Activated CD8-positive, alpha-beta memory T cell treated with anti-CD3 and anti-CD28 coated beads for 1 hour (primary cell): ENCODE measurements around the gene DNAJC3.
"Not testable (repeated sequence)": the region's sequence is repeated elsewhere in the genome, so short reads cannot be mapped to it uniquely, and the experiment has no call there.

Source experiments
- DNase-seq, 2 donors: peaks; one replicate each; pipeline ENCODE4 v3.0.0-alpha.2; 2020; ENCODE audit warnings: low read depth in 1 of 2; ENCODE audit errors: extremely low read depth in 1 of 2

DNAJC3 gene

DNA sequence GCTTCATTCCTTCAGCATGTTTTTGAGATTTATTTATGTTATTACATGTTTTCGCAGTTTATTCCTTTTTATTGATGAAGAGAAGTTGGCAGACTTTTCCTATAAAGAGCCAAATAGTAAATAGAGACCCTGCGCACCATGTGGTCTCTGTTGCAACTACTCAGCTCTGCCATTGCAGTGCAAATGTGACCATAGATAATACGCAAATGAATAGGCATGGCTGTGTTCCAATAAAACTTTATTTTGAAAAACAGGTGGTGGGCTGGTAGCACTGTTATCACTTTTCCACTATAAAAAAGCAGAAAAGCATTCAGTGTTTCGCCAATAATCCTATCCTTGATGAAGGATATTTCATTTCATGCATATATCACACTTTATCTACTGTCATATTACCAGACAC lies 95.0 kb downstream of the DNAJC3 start:
- DNase-seq = no peak

DNA sequence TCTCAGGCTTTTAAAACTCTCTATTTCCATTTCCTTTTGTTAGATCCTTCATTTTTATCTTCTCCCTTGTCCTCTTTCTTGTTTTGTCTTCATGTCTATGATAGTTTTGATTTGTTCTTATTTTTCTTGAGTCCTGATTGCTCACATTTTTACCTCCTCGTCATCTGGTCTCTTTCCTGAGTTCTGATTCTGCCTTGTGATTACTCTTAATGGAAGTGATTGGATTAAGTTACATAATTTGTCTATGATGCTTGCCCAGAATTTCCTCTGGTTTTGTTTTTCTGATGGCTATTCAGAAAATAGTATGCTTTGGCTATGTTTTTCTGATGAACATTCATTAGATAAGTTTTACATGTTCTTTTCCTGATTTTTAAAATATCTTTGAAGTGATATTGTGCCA lies 102.6 kb downstream of the DNAJC3 start:
- DNase-seq = no peak

DNA sequence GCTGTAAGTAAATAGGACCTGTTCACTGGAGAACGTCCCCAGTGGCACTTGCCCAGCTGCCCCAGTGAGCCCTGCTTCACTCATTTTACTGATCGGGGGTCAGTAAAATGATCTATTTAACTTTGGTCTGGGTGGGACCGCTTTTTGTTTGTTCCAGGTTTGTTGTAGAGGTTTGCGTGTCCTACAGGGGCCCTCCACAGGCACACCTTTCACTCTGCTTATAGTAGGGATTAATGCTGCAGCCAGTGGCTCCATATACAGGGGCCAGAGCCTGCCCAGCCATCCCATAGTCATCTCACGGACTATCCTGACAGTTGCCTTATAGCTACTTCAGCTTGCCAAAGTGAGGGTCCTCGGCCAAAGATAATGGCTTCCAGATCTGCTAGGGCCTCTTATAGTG lies 104.1 kb downstream of the DNAJC3 start:
- no peak for DNase-seq

DNA sequence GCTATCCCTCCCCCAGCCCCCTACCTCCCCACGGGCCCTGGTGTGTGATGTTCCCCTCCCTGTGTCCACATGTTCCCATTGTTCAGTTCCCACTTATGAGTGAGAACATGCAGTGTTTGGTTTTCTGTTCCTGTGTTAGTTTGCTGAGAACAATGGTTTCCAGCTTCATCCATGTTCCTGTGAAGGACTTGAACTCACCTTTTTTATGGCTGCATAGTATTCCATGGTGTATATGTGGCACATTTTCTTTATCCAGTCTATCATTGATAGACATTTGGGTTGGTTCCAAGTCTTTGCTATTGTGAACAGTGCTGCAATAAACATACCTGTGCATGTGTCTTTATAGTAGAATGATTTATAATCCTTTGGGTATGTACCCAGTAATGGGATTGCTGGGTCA lies 105.0 kb downstream of the DNAJC3 start:
- DNase-seq = not testable (repeated sequence)

DNA sequence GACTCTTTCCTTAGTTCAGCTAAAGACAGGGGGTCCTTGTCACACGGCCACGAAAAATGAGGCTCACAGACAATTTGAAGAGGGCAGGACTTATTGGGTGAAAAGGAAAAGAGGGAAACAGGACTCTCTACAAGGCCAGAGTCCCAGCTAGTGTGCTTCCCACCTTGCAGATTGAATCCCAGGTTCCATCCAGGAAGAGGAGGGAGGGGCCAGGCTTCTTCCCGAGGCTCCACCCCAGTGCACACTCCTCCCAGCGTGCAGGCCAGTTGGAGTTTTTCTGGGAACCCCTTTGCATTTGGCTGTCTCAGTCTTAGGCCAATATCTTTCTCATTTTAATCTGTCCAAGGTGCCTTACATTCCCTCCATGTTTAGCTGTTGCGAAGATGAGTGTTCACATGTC lies 106.8 kb downstream of the DNAJC3 start:
- no peak for DNase-seq

DNA sequence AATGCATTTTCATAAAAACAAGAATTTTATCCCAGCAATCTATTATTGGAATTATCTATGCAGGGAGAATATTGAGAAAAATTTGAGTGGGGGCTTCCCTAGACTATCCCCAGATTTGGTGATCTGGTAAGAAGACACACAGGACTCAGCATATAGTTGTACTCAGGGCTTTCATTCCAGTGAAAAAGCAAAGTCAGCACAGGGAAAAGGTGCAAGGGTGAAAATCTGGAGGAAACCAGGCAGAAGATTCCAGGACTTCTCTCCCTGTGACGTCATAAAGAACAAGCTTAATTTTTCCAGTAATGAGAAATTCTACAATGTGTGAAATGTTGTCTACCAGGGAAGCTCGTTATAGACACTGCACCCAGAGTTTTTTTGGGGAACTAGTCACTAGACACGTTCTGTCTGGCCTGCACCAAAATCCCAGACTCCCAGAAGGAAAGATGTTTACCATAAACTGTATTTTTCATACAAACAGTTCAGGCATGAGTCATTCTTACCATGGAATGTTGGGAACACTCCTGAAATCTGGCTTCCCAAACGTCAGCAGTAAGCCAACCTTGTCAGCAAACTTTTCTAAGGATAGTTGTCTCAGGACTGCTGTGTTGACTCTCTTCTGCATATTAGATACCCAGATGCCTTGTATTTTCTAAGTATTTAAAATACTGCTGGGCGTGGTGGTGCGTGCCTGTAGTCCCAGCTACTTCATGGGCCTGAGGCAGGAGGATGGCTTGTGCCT lies 107.4 kb downstream of the DNAJC3 start:
- no peak for DNase-seq

DNA sequence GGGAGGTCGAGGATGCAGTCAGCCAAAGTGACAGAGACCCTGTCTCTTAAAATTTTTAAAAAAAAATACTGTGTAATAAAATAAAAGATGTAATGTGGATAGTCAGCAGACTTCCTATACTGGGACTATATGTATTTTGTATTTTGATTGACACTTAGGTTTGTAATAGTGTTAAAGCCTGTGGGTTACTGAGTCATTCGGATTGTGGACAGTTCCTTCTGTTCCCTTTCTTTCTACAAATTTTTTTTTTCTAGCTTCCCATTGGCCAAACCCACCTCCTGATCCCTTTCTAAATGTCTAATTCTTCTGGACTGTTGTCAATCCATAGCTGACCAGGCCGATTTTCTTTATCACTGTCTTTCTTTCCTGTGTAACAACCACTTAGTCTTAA lies 108.0 kb downstream of the DNAJC3 start:
- no peak for DNase-seq

DNA sequence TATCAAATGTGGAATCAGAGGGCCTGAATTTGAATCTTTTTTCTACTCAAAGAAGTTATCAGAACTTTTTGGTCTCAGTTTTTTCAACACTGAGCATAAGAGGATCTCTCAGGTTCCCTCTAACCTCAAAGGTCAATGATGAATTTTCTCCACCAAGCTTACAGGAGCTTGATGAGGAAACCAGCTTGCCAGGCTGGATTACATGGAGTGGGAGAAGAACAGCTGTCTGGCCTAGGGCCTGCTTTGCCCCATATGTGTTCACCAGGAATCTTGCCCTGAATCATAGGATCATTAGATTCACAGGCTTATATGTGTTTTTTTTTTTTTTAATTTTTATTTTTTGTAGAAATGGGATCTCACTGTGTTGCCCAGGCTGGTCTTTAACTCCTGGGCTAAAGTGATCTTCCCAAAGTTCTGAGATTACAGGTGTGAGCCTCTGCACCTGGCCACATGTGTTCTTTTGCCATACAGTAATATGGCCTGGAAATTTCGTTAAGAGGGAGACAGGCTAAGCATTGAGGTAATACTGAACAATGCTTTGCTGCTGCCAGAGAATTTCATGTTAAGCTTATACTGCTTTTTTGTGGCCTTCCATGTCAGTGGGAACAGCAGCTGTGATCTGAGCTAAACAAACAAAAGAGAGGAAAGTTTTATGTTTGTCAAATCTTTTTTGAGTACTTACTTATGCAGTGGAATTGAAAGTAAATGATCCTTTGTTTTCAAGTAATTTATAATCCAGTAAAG lies 110.6 kb downstream of the DNAJC3 start:
- no peak for DNase-seq

DNA sequence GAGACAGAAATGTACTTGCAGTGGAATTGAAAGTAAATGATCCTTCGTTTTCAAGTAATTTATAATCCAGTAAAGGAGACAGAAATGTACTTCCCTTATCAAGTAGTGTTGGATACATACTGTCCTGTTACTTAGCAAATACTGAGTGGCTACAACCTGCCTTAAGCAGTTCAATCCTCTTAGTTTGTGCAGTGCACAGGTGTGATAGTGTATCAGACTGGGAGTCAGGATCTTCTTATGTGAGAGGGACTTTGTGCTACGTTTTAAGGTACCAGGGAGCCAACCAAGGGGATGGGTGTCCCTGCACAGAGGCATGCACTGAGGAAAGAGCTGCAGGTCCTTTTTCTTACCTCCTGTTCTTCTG lies 111.1 kb downstream of the DNAJC3 start:
- DNase-seq = no peak

DNA sequence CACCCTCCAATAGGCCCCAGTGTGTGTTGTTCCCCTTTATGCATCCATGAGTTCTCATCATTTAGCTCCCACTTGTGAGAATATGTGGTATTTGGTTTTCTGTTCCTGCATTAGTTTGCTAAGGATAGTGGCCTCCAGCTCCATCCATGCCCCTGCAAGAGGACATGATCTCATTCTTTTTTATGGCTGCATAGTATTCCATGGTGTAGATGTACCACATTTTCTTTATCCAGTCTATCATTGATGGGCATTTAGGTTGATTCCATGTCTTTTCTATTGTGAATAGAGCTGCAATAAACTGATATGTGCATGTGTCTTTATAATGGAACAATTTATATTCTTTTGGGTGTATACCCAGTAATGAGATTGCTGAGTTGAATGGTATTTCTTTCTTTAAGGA lies 112.4 kb downstream of the DNAJC3 start:
- not testable (repeated sequence) for DNase-seq

DNA sequence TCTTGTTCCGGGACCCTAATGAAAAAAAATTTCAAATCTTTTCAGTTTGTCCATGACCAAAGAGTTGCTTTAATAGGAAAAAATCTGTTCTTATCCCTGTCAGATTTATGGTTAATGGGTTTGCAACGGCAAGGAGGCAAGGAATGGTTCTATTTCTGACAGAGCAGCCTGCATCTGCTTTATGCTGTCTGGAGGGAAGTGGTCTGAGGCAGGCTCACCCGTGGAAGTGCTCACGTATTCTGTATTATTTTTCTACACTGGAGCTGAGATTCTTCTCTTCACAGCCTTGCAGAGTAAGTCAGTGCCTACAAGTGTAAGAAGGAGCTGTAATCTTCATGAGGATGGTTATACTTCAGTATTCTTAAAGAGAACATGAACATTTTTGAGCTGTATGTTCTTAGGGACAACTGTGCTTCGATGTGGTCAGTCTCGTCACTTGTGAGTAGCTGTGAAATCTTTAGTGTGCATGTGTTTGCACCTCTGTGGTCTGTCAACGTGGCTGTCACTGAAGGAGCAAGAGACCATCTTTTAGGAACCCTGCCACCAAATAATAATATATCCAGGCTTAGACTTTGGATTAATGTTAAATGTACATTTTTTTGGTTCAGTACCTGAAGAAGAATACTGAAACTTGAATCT lies 114.3 kb downstream of the DNAJC3 start:
- no peak for DNase-seq

DNA sequence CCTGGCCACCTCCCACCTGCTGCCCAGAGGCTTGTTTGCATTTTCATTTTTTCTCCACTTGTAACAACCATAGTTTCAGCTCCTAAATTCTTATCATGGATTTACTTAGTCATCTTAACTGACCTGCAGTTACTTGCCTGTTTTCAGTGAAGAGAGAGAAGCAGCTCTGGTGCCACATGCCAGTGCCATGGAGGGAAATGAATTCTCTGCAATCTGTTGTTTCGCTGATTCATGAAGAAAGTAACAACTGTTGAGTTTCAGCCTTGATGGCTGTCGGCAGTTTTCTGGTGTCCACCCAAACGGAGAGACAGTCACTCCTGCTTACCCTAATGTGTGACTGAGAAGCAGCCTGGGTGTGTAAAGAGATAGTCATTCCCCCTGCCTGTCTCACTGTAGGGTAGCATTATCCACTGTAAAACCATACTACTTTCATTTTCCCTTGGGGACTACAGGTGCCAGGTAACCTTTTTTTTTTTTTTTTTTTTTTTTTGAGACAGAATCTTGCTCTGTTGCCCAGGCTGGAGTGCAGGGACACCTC lies 116.1 kb downstream of the DNAJC3 start:
- DNase-seq = no peak

DNA sequence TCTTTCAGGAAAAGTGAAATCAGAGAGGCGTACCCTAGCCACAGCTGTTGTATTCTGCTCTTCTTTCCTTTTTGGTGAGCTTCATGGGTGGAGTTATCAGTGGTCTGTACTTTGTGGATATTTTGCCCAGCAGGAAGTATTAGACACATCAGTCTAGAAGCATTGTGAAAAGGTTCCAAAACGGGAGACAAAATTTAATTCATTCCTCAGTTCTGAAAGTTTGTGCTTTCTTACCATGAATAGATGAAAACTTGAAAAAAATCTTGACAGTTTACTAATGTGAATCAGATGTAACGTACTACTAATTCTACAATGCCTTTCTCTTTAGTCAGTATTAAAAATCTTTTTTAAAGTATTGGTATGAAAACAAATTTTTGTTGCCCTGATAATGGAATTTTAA lies 116.8 kb downstream of the DNAJC3 start:
- no peak for DNase-seq

DNA sequence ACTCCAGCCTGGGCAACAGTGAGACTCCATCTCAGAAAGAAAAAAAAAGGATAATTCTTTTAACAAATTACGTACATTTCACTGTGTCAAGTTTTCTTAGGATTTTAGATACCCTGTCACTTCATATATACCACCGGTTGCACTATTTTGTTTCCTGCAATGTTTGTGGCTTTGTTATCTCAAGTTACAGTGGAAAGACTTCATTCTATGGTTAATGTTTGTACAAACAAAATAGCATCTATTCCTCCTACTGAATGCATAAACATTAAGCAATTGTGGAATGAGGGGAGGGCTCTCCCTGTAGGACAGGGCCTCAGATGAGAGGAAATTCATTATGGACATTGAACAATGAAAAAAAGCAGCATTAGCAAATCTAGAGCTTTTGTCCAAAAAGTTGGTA lies 120.1 kb downstream of the DNAJC3 start:
- DNase-seq = no peak

DNA sequence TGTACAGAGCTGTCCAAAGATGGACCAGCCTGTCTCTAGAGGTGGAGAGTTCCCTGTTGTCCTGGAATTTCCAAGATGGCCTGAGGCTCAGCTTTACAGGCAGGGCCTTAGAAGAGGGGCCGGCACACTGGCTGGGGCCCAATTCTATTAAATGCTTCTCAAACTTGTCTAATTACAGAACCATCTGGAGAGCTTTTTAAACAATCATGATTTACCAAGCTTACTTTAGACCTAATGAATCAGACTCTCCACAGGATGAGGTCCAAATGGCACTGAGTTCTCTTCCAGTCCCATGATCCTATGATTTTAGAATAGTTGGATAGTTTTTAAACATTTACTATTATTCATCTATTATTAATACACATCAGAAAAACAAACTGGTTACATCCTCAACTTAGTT lies 123.5 kb downstream of the DNAJC3 start:
- no peak for DNase-seq

DNA sequence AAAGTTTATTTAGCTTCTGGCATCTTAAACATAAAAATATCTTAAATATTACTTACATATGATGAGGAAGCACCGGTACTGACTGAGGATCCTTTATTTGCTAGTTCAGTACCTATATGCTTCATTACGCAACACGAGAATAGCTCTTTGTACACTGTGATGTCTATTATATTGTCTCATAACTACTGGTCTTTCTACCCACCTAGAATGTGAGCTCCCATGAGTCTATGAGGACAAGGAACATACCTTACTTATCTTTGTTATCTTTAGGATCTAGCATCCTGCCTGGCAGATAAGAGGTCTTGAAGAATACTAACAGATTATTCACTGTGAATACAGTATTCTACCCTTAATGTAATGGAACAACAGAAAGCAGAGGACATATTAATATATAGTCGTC lies 124.9 kb downstream of the DNAJC3 start:
- DNase-seq = no peak

DNA sequence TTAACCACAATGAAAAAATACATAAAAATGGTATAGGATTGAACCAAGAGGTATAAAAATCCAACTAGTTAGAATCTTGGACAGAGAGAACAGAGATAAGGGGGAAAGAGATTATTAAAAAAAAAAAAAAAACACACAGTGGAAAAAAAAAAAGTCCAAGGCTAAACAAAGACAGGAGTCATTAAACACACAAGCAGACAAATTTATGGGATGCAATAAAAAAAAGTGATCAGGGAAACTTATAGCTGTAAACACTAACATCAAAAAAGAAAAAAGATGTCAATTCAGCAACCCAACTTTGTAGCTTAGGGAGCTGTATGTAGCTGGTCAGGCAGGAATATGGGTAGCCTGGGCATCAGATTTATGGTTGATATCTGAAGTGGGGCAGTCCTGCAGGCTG lies 129.0 kb downstream of the DNAJC3 start:
- DNase-seq = no peak

DNA sequence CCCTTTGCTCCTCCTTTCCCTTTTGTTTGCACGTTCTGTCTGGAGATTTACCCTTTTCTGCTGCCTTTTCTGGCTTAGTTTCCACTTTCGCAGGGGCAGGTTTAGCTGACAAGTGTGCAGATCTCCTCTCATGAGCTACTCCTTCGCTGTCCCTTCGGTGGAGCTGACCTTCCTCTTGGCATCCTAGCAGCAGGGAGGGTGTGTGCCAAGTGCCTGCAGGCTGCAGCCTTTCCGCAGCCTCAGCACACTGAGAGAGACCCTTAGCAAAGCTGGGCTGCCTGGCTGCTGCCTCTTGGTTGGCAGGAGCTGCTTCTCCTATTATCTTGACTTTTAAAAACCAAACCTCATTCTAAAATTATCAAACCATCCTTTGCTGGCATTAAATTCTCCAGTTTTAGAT lies 132.5 kb downstream of the DNAJC3 start:
- DNase-seq = no peak

DNA sequence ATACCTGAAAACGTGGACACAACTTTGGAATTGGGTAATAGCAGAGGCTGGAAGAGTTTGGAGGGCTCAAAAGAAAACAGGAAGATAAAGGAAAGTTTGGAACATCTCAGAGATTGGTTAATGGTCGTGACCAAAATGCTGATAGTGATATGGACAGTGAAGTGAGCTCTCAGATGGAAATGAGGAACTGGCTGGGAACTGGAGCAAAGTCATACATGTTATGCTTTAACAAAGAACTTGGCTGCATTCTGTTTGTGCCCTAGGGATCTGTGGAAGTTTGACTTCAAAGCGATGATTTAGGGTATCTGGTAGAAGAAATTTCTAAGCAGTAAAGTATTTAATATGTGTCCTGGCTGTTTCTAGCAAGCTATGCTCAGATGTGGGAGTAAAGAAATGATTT lies 136.2 kb downstream of the DNAJC3 start:
- DNase-seq = no peak

DNA sequence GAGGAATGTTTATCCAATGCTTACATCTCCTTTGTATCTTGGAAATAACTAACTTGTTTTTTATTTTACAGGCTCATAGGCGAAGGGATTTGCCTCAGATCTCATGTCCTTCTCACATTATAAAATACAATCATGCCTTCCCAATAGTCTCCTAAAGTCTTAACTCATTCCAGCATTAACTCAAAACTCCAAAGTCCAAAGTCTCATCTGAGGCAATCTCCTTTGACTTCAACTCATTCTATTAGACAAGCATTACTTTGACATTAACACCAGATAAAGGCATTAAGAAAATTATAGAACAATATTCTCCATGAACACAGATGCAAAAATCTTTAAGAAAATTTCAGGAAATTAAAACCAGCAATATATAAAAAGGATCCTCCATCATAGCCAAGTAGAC lies 137.6 kb downstream of the DNAJC3 start:
- DNase-seq = no peak

DNA sequence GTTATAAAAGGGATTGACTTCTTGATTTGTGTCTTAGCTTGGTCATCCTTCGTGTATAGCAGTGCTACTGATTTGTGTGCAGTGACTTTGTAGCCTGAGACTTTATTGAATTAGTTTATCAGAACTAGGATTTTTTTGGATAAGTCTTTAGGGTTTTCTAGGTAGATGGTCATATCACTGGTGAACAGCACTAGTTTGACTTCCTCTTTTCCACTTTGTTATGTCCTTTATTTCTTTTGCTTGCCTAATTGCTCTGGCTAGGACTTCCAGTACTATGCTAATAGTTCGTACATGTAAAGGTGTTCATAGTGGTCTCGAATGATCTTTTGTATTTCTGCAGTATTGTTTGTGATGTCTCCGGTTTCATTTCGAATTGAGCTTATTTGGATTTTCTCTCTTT lies 145.4 kb downstream of the DNAJC3 start:
- no peak for DNase-seq

DNA sequence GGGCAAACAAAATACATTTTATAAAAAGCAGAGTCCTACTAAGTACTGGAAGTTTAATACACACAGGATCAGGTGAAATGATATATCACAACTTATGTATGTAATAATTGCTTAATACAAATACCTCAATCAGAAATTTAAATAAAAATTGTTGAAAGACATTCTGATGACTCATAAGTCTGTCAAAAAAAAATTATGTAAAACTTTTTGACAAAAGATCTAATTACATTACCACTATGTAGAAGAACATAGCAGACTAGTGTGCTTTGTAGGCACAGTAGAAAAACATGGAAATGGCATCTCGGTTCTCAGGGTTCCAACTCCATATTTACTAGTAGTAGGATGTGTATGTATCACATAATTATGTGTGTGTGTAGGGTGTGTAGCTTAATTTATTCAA lies 156.2 kb downstream of the DNAJC3 start:
- no peak for DNase-seq
